ENCODE data around the gene ANXA3.

GRCh38 chr4:78542373-78542772 is 9.2 kb upstream of the ANXA3 start:
- TF ChIP-seq POLR2A (IDR thresholded peaks at IDR 0.05; ENCODE audit: low read depth, low read length): no peak
- TF ChIP-seq, protein P1, sequence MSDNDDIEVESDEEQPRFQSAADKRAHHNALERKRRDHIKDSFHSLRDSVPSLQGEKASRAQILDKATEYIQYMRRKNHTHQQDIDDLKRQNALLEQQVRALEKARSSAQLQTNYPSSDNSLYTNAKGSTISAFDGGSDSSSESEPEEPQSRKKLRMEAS (IDR thresholded peaks at IDR 0.05; ENCODE audit: insufficient read depth, insufficient read length): no peak
- TF ChIP-seq, protein P2, sequence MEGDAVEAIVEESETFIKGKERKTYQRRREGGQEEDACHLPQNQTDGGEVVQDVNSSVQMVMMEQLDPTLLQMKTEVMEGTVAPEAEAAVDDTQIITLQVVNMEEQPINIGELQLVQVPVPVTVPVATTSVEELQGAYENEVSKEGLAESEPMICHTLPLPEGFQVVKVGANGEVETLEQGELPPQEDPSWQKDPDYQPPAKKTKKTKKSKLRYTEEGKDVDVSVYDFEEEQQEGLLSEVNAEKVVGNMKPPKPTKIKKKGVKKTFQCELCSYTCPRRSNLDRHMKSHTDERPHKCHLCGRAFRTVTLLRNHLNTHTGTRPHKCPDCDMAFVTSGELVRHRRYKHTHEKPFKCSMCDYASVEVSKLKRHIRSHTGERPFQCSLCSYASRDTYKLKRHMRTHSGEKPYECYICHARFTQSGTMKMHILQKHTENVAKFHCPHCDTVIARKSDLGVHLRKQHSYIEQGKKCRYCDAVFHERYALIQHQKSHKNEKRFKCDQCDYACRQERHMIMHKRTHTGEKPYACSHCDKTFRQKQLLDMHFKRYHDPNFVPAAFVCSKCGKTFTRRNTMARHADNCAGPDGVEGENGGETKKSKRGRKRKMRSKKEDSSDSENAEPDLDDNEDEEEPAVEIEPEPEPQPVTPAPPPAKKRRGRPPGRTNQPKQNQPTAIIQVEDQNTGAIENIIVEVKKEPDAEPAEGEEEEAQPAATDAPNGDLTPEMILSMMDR (IDR thresholded peaks at IDR 0.05; ENCODE audit: extremely low read depth in 1 of 2, insufficient read depth in 1 of 2, low read depth in 1 of 2, low read length in 2 of 2): no peak
- no peak for TF ChIP-seq POLR2AphosphoS5 (IDR thresholded peaks at IDR 0.05; ENCODE audit: insufficient read depth, low read depth, low read length)
